Esophagus muscularis mucosa (tissue), 4 donors: ENCODE results near the gene ITGB6. TPM values are rescaled to one million over a fixed set of nuclear protein-coding genes. Genes with fewer than 3 reads are reported as not detected.

Experiments used
- DNase-seq: peaks from one replicate; pipeline ENCODE4 v3.0.0-alpha.2; 2017; ENCODE audit errors: extremely low spot score
- H3K27ac ChIP-seq, 4 donors: fragments of 200-600 bp; sonication (generic); replicated peaks in 1 of 4; 1 replicate in 3 of 4; 2 replicates in 1 of 4; pipeline ENCODE4 v1.5.1; 2016 to 2019; ENCODE audit warnings: mild to moderate bottlenecking in 1 of 4
- H3K27me3 ChIP-seq, 4 donors: fragments of 200-600 bp; sonication (generic); one replicate each; pipeline versions ENCODE4 v1.5.1 to v1.6.0; 2016 to 2019
- H3K36me3 ChIP-seq, 4 donors: fragments of 200-600 bp; sonication (generic); one replicate each; pipeline ENCODE4 v1.5.1; 2016 to 2019
- H3K4me1 ChIP-seq, 4 donors: fragments of 200-600 bp; sonication (generic); one replicate each; pipeline ENCODE4 v1.5.1; 2016 to 2019
- H3K4me3 ChIP-seq, 4 donors: fragments of 200-600 bp; sonication (generic); 1 replicate in 2 of 4; 2 replicates in 2 of 4; pipeline ENCODE4 v1.5.1; 2016 to 2019; ENCODE audit warnings: mild to moderate bottlenecking in 4 of 4, moderate library complexity in 1 of 4
- H3K9me3 ChIP-seq, 4 donors: fragments of 200-600 bp; sonication (generic); 1 replicate in 3 of 4; 2 replicates in 1 of 4; pipeline ENCODE4 v1.5.1; 2016 to 2019
- EP300 ChIP-seq: sonication (generic); formaldehyde crosslinking; IDR thresholded peaks from one replicate; pipeline ENCODE4 v1.6.1; 2017; ENCODE audit warnings: antibody characterized with exemption
- POLR2A ChIP-seq: fragments of 450-650 bp; IDR thresholded peaks from one replicate; pipeline ENCODE4 v1.6.1; 2017; ENCODE audit warnings: antibody characterized with exemption, moderate library complexity, mild to moderate bottlenecking, low read depth
- POLR2AphosphoS5 ChIP-seq, 2 donors: sonication (generic); formaldehyde crosslinking; IDR thresholded peaks; one replicate each; pipeline ENCODE4 v1.6.1; 2017; ENCODE audit warnings: antibody characterized with exemption in 2 of 2
- WGBS: methylation state at CpG from one replicate; pipeline ENCODE4 v1.1.5; 2018; 5-methylcytosine and 5-hydroxymethylcytosine counted together
- intact Hi-C: fragments of 100-400 bp; cut with DNase I; formaldehyde crosslinking; loops from one replicate; pipeline ENCODE4 v1.15.1; 2023
- total RNA-seq, 4 donors: library from RNA; depleted of rRNA; stranded (reverse); fragments of >200 nt; gene quantifications; one replicate each; pipeline versions ENCODE4 v1.1.0 to v1.2.1, GENCODE V29; 2016
- TF ChIP-seq, protein P1 (sequence below), 3 experiments: fragments of 200-600 bp in 2 of 3; fragments of 450-650 bp in 1 of 3; sonication (generic) in 2 of 3; IDR thresholded peaks; one replicate each; pipeline ENCODE4 v1.5.1; 2017 to 2019; ENCODE audit warnings: antibody characterized with exemption in 3 of 3, mild to moderate bottlenecking in 2 of 3, moderate library complexity in 1 of 3

Gene ITGB6
- total RNA-seq, 4 donors from 2014 or later: 0.17 to 3.4 TPM; not detected in 2

DNA sequence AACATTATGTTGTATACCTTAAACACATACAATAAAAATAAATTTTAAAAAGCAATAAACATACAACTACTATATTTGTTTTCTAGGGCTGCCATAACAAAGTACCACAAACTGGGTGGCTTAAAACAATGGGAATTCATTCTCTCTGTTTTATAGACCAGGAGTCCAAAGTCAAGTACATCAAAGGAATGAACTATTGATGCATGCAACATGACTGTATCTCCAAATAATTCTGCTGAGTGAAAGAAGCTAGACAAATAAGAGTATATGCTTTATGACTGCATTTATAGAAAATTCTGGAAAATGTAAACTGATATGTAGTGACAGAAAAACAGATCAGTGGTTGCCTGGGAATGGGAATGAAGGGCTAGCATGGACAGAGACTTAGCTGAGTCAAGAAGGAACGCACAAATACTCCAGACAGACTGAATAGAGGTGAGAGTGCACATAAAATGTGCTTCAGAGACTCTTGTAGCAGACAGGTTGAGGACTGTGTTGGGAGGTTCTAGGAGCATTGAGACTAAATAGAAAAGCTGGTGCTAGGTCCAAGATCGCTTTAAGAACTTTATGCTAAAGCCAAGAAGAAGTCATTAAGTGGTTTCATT lies 126.7 kb downstream of the ITGB6 start:
- Histone ChIP-seq H3K9me3 (peaks cover 0 to 6% (median 0%) of the 10 kb centered on the region in 4 donors), H3K36me3 (no peaks in the 10 kb centered on the region), H3K4me3 (no peak overlapping the region), H3K27ac (no peak overlapping the region), H3K4me1 (no peaks in the 10 kb centered on the region), H3K27me3 (no peaks in the 10 kb centered on the region)
- TF ChIP-seq POLR2AphosphoS5 (IDR thresholded peaks at IDR 0.05): no peak
- intact Hi-C loops: no loop called here
- no peak for DNase-seq
- WGBS: 96% methylated on average over 2 of the region's 2 CpGs

DNA sequence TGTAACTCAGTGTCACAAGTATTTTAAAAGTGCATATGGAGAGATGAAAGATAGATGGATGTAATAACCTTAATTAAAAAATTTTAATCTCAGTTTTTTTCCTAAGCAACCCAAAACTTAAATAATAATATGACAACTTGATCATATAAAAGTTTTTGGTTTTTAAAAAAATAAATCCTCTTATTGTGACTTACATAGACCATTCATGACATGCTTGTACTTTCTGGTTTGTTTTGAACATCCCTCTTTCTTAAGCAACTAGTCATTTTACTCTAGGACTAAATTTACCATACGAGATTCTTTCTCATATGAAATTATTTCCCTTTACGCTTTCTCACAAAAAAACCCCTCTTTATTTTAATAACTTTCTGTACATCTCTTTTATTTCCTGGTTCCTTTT lies 131.2 kb downstream of the ITGB6 start:
- no peak overlapping the region for H3K4me3 ChIP-seq
- no peak overlapping the region for H3K27ac ChIP-seq
- no peaks in the 10 kb centered on the region for H3K36me3 ChIP-seq
- no peaks in the 10 kb centered on the region for H3K9me3 ChIP-seq
- H3K4me1 ChIP-seq: peaks cover 6 to 12% (median 11%) of the 10 kb centered on the region in 4 donors
- 84% methylated on average over 2 of the region's 2 CpGs for WGBS
- TF ChIP-seq POLR2A (no peak), EP300 (no peak), POLR2AphosphoS5 (IDR thresholded peaks at IDR 0.05) (no peak)
- TF ChIP-seq, protein P1, sequence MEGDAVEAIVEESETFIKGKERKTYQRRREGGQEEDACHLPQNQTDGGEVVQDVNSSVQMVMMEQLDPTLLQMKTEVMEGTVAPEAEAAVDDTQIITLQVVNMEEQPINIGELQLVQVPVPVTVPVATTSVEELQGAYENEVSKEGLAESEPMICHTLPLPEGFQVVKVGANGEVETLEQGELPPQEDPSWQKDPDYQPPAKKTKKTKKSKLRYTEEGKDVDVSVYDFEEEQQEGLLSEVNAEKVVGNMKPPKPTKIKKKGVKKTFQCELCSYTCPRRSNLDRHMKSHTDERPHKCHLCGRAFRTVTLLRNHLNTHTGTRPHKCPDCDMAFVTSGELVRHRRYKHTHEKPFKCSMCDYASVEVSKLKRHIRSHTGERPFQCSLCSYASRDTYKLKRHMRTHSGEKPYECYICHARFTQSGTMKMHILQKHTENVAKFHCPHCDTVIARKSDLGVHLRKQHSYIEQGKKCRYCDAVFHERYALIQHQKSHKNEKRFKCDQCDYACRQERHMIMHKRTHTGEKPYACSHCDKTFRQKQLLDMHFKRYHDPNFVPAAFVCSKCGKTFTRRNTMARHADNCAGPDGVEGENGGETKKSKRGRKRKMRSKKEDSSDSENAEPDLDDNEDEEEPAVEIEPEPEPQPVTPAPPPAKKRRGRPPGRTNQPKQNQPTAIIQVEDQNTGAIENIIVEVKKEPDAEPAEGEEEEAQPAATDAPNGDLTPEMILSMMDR (IDR thresholded peaks at IDR 0.05): no peak
- intact Hi-C loops: no loop called here
- no peaks in the 10 kb centered on the region for H3K27me3 ChIP-seq
- DNase-seq: no peak

DNA sequence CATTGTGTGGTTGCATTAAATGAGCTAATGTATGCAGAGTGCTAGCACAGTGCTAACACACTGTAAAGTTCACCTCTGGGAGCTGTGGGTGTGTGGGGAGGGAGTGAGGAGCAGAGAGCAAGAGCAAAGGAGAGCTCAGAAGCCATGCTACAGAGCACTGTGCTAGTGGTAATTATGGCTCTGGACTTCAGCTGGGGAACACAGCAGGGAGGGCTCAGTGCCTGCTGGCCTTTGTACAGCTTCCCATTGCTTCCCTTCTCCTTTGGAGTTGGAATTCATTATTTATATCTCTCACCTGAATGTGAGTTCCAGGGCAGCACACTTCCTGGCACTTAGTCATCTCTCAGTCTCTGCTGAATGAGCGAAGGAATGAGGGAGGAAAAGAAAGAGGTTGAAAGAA lies 135.2 kb downstream of the ITGB6 start:
- WGBS: 93% methylated on average over 1 of the region's 1 CpG
- Histone ChIP-seq H3K27ac (no peak overlapping the region), H3K27me3 (no peaks in the 10 kb centered on the region), H3K4me3 (no peak overlapping the region), H3K36me3 (no peaks in the 10 kb centered on the region), H3K9me3 (no peaks in the 10 kb centered on the region), H3K4me1 (peaks cover 20 to 44% (median 37%) of the 10 kb centered on the region in 4 donors)
- intact Hi-C loops: no loop called here
- no peak for TF ChIP-seq POLR2A
- DNase-seq: no peak

DNA sequence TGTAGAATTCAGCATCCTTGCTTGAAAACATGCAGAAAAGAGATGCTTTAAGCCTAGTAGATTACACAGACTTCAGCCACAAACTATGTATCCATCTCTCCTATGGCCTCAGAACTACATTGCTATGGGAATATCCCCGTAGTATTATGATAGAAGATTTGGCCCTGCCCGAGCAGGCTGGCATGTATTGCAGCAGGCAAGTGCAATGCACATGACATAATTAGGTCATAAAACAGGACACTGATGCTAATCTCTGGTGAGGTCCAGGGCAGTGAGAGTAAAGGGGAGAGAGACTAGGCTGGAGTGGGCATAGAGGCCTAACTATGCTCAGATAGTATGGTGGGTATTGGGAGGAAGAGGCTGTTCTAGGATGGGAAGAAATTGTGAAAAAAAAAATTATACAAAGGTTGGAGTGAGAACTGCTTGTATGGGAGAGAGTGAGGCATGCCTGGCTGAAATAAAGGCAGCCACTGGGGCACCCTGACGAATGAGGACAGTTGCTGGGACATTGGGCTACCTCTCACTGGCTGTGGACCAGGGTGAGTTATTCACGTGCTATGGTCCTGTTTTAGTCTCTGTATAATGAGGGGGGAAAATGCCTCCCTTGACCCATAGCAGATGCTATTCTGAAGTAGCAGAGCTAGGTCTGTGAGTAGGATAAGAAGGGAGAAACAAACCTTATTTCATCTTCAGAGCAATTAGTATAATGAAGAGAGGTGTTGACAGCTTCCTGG lies 136.0 kb downstream of the ITGB6 start:
- H3K27ac ChIP-seq: peak overlapping the region in 1 of 4 donors; percentile 69
- peaks cover 20 to 44% (median 37%) of the 10 kb centered on the region in 4 donors for H3K4me1 ChIP-seq
- no peaks in the 10 kb centered on the region for H3K9me3 ChIP-seq
- no peak for TF ChIP-seq EP300
- TF ChIP-seq POLR2A: no peak
- no peak for TF ChIP-seq POLR2AphosphoS5 (IDR thresholded peaks at IDR 0.05)
- WGBS: 65% methylated on average over 4 of the region's 4 CpGs
- H3K4me3 ChIP-seq: no peak overlapping the region
- DNase-seq: no peak
- intact Hi-C loops: no loop called here
- no peaks in the 10 kb centered on the region for H3K27me3 ChIP-seq
- no peaks in the 10 kb centered on the region for H3K36me3 ChIP-seq

DNA sequence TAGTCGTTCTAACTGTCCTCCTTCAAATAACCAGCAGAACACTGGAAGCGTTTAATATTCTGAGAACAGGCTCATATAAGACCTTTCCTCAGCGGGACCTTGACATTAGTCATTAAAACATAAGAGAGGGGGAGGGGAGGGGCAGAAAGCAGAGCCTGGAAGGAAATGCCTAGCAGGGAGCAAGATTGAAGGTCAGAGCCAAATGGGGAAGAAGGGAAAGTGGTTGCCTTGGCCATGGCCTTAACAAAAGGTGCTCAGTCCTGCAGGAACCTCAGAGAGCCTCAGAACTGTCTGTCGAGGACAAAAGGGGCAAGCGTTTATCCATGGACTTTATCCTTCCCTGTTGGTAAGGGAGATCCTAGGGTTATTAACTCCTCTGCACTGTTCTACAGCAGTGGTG lies 136.8 kb downstream of the ITGB6 start:
- Histone ChIP-seq H3K4me3 (peak overlapping the region; percentile 76 to 94 (median 83)), H3K27me3 (no peaks in the 10 kb centered on the region), H3K36me3 (no peaks in the 10 kb centered on the region), H3K27ac (peak overlapping the region in 3 of 4 donors; percentile 44 to 69 (median 44)), H3K4me1 (peaks cover 20 to 44% (median 37%) of the 10 kb centered on the region in 4 donors), H3K9me3 (no peaks in the 10 kb centered on the region)
- intact Hi-C loops: no loop called here
- TF ChIP-seq EP300 (no peak), POLR2AphosphoS5 (IDR thresholded peaks at IDR 0.05) (no peak), POLR2A (no peak)
- TF ChIP-seq, protein P1 (IDR thresholded peaks at IDR 0.05): no peak
- 60% methylated on average over 5 of the region's 5 CpGs for WGBS
- no peak for DNase-seq

DNA sequence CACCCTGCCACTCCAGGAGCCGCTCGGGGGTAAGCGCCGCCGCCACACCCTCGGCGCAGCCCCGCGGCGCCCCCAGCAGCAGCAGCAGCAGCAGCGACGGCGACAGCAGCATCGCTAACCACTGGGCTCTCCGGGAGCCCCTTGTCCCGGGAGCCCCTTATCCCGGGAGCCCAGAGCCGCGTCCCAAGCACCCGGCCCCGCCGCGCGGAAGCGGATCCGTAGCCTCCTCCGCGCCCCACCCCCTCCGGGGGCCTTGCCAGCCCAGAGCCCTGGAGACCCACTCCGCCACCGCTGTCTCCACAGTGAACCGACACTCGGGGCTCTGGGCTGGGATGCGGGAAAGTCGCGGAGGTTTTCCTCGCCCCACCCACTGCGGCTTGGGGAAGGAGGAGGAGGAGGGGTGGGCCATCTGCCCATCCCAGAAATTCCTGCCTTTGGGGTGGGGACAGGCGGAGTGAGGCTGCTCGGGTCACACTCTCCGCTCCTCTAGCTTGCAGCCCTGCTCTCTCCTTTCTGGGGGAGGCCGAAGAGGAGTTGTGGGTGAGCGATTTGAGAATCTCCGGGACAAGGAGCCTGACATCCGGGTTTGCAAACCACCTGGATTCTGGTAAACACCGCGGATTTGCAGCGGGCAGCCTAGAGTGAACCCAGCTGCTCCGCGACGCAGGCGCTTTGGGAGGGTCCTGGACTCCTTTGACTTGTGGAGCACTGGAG lies 137.6 kb downstream of the ITGB6 start, which contains the start of gene PLA2R1:
Gene PLA2R1 (minus strand): TSS at position 324 of the 714 bp plus-strand sequence. CDS start 212 bp downstream, at position 112.
- Histone ChIP-seq H3K4me3 (peak within 1 kb of the TSS; percentile 76 to 94 (median 83)), H3K27ac (peak within 1 kb of the TSS; percentile 44 to 69 (median 52)), H3K27me3 (no peaks in the 10 kb centered on the region), H3K36me3 (no peaks in the 10 kb centered on the region), H3K4me1 (peaks cover 20 to 44% (median 37%) of the 10 kb centered on the region in 4 donors), H3K9me3 (no peaks in the 10 kb centered on the region)
- TF ChIP-seq POLR2AphosphoS5 (IDR thresholded peaks at IDR 0.05): peak in 1 of 2 donors; percentile 16
- no peak for TF ChIP-seq EP300
- intact Hi-C loops: no loop called here
- 15% methylated on average over 21 of the region's 52 CpGs for WGBS
- no peak for DNase-seq
